ENCODE measurements around the gene SFTPB. TPM values are rescaled to one million over a fixed set of nuclear protein-coding genes. Genes with fewer than 3 reads are reported as not detected.
"Not testable (repeated sequence)": the region's sequence is repeated elsewhere in the genome, so short reads cannot be mapped to it uniquely, and the experiment has no call there.

Gene SFTPB
- total RNA-seq, 1 experiment from 2014 or later: not detected

DNA sequence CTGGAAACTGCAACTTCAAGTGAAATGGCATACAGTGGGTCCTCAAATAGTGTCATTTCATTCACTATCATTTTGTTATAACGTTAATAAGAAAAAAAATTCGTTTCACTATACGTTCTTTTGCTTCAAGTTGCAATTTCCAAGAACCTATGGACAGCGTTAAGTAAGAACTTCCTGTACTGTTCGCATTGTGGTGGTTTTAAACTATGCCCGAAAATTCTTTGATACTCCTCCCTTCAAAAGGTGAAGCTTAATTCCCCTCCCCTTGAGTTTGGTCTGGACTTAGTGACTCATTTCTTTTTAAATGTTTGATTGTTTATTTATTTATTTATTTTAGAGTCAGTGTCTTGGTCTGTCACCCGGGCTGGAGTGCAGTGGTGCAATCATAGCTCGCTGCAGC, 46.8 kb upstream of the SFTPB start:
- no peaks in the 10 kb centered on the region for H3K9me2 ChIP-seq (ENCODE audit: insufficient read depth)
- TF ChIP-seq, protein P1, sequence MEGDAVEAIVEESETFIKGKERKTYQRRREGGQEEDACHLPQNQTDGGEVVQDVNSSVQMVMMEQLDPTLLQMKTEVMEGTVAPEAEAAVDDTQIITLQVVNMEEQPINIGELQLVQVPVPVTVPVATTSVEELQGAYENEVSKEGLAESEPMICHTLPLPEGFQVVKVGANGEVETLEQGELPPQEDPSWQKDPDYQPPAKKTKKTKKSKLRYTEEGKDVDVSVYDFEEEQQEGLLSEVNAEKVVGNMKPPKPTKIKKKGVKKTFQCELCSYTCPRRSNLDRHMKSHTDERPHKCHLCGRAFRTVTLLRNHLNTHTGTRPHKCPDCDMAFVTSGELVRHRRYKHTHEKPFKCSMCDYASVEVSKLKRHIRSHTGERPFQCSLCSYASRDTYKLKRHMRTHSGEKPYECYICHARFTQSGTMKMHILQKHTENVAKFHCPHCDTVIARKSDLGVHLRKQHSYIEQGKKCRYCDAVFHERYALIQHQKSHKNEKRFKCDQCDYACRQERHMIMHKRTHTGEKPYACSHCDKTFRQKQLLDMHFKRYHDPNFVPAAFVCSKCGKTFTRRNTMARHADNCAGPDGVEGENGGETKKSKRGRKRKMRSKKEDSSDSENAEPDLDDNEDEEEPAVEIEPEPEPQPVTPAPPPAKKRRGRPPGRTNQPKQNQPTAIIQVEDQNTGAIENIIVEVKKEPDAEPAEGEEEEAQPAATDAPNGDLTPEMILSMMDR (conservative IDR thresholded peaks at IDR 0.05): no peak
- no peak for TF ChIP-seq EZH2 (IDR thresholded peaks at IDR 0.05; ENCODE audit: low read depth)
- CTCF ChIA-PET: interaction anchor here (1.0 kb wide), 1 partner anchor 35 kb away, joined by 6 read pairs; no protein-coding TSS in a partner anchor
- no TSS peak for BruUV-seq (replicated peaks)
- POLR2A ChIA-PET (ENCODE audit: unreplicated experiment): no interaction called here
- no peak overlapping the region for H3K27ac ChIP-seq
- no peaks in the 10 kb centered on the region for H3K27me3 ChIP-seq (ENCODE audit: insufficient read depth, low read depth)
- H2AFZ ChIP-seq: no peak overlapping the region
- H3K36me3 ChIP-seq (ENCODE audit: low read depth): no peaks in the 10 kb centered on the region
- no peak overlapping the region for H3K4me2 ChIP-seq
- no peaks in the 10 kb centered on the region for H4K20me1 ChIP-seq (ENCODE audit: insufficient read depth)
- no peaks in the 10 kb centered on the region for H3K4me1 ChIP-seq (replicated peaks; ENCODE audit: insufficient read depth)
- no peaks in the 10 kb centered on the region for H3K79me2 ChIP-seq (ENCODE audit: low read depth)
- H3K9me3 ChIP-seq (ENCODE audit: insufficient read depth, low read depth): no peaks in the 10 kb centered on the region
- intact Hi-C loops (cut with micrococcal nuclease; ENCODE audit: unreplicated experiment): no loop called here
- H3K4me3 ChIP-seq: no peak overlapping the region
- no peaks in the 10 kb centered on the region for H3F3A ChIP-seq (ENCODE audit: insufficient read depth, low read depth)
- no peak for DNase-seq

DNA sequence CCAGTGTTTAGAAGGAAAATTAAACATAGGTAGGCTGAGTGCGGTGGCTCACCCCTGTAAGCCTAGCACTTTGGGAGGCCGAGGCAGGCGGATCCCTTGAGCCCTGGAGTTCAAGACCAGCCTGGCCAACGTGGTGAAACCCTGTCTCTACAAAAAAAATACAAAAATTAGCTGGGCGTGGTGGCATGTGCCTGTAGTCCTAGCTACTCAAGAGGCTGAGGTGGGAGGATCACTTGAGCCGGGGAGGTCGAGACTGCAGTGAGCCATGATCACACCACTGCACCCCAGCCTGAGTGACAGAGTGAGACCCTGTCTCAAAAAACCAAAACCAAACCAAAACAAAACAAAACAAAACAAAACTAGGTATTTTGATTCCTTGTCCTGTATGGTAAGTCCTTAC, 46.4 kb upstream of the SFTPB start:
- H3K9me3 ChIP-seq (ENCODE audit: insufficient read depth, low read depth); H3K79me2 ChIP-seq (ENCODE audit: low read depth); H3K36me3 ChIP-seq (ENCODE audit: low read depth); H3K4me1 ChIP-seq (replicated peaks; ENCODE audit: insufficient read depth); H3K27ac ChIP-seq; POLR2A ChIA-PET (ENCODE audit: unreplicated experiment); H3K9me2 ChIP-seq (ENCODE audit: insufficient read depth); intact Hi-C loops (cut with micrococcal nuclease; ENCODE audit: unreplicated experiment); H2AFZ ChIP-seq; H3K27me3 ChIP-seq (ENCODE audit: insufficient read depth, low read depth); H3K4me3 ChIP-seq; BruUV-seq (replicated peaks); DNase-seq; H3F3A ChIP-seq (ENCODE audit: insufficient read depth, low read depth); H4K20me1 ChIP-seq (ENCODE audit: insufficient read depth); H3K4me2 ChIP-seq: not testable (repeated sequence)
- CTCF ChIA-PET: interaction anchor here (1.0 kb wide), 1 partner anchor 35 kb away, joined by 6 read pairs; no protein-coding TSS in a partner anchor

DNA sequence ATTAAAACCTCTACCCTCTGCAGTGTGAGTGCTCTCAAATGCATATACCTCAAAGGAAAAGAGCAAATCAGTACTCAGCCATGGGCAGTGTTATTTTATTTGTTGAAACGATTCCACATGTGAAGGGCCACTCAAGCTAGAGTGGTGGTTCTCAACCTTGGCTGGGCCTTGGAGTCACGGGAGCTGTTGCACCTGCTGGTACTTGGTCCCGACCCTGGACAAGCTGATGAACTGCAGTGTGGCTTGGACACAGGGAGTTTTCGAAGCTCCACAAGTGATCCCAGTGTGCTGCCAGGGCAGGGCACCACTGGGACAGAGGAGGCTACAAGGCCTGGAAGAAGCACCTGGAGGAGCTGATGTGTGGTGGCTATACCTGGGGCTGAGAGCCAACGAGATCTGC, 45.8 kb upstream of the SFTPB start:
- H3K4me1 ChIP-seq (replicated peaks; ENCODE audit: insufficient read depth): no peaks in the 10 kb centered on the region
- TF ChIP-seq, protein P1 (conservative IDR thresholded peaks at IDR 0.05): no peak
- no peak for TF ChIP-seq EZH2 (IDR thresholded peaks at IDR 0.05; ENCODE audit: low read depth)
- DNase-seq: no peak
- H2AFZ ChIP-seq: no peak overlapping the region
- no peak overlapping the region for H3K4me3 ChIP-seq
- no peaks in the 10 kb centered on the region for H4K20me1 ChIP-seq (ENCODE audit: insufficient read depth)
- ChIA-PET POLR2A (ENCODE audit: unreplicated experiment) (no interaction called here), CTCF (interaction anchor here (0.5 to 1.0 kb wide), 3 partner anchors 34 to 139 kb away, joined by 3 to 6 read pairs (median 4); no protein-coding TSS in a partner anchor)
- no peaks in the 10 kb centered on the region for H3K9me3 ChIP-seq (ENCODE audit: insufficient read depth, low read depth)
- H3K9me2 ChIP-seq (ENCODE audit: insufficient read depth): no peaks in the 10 kb centered on the region
- BruUV-seq (replicated peaks): no TSS peak
- H3K27ac ChIP-seq: no peak overlapping the region
- H3K4me2 ChIP-seq: no peak overlapping the region
- intact Hi-C loops (cut with micrococcal nuclease; ENCODE audit: unreplicated experiment): no loop called here
- H3K36me3 ChIP-seq (ENCODE audit: low read depth): no peaks in the 10 kb centered on the region
- no peaks in the 10 kb centered on the region for H3K27me3 ChIP-seq (ENCODE audit: insufficient read depth, low read depth)
- H3F3A ChIP-seq (ENCODE audit: insufficient read depth, low read depth): no peaks in the 10 kb centered on the region
- H3K79me2 ChIP-seq (ENCODE audit: low read depth): no peaks in the 10 kb centered on the region

Data from PC-9 (cell line).